ENCODE data around the gene LRP8.

- TF ChIP-seq GATA1 (IDR thresholded peaks at IDR 0.05; ENCODE audit: low read depth, low read length) (no peak), POLR2A (IDR thresholded peaks at IDR 0.05; ENCODE audit: low read length) (no peak)
Measured at GRCh38 chr1:53332186-53332564, 4.3 kb upstream of the LRP8 start.
